Astrocyte of the spinal cord (primary cell): ENCODE results near the gene VN1R2.
A peak's percentile ranks its signal among the peaks of the same experiment; 100 is the strongest.
"Not testable (repeated sequence)": the region's sequence is repeated elsewhere in the genome, so short reads cannot be mapped to it uniquely, and the experiment has no call there.

Source experiments
- DNase-seq: peaks from one replicate; pipeline ENCODE4 v3.0.0; 2011; ENCODE audit warnings: low read depth, low spot score
- H3K4me3 ChIP-seq: 2 replicates; pipeline ENCODE4 v1.5.1; 2011; ENCODE audit warnings: low read depth, mild to moderate bottlenecking, low read length, moderate library complexity
- in situ Hi-C: cut with HindIII; loops from 2 replicates; pipeline ENCODE4 v1.10.0; 2017; ENCODE audit warnings: low sequenced_read_pairs
- TF ChIP-seq, protein P1 (sequence below): IDR thresholded peaks from 2 replicates; pipeline ENCODE4 v1.5.1; 2012; ENCODE audit warnings: low read depth, mild to moderate bottlenecking, low read length, inconsistent platforms

Gene VN1R2

DNA sequence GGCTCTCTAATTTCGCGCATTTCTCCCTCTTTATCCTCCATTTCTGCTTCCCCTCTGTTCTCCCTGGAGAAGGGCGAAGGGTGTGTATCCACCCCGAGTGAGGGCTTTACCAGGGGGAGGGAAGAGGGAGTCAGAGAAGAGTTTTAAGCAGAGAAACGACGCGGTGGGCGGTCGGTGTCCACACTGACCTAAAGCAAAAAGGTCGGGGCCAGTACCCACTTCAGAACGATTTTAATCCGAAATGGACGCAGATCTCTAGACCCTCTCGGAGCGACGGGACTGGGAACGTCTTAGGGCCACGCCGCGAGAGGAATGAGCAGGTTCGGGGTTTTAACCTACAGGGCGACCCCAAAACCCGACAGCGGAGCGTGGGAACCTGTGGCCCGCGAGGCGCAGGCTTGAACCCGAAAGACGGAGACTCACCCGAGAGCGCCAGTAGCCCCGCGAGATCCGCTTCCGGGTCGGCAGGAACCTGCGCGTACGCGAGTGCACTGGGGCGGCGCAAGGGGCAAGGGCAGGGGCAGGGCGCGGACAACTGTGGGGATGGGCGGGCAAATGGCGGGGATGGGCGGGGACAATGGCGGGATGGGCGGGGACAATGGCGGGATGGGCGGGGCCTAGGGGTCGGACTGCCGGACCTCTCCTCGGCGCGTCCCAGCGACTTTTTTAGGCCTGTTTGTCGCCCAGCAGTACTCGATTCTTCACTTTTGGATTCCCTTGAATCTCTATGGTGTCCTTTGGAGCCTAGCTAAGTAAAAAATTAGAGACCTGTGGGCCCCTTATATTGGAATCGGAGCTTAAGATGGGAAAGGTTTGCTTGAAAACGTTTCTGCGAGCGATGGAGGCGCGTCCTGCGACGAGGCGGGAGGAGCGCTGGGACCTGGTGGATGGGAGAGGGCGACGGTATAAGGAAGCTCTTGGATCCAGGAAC, 3.4 kb upstream of the VN1R2 start, which contains the start of gene ZNF677:
Gene ZNF677 (minus strand): TSS at position 463 of the 931 bp plus-strand sequence. CDS start 3,323 bp downstream, outside the sequence.
- TF ChIP-seq, protein P1, sequence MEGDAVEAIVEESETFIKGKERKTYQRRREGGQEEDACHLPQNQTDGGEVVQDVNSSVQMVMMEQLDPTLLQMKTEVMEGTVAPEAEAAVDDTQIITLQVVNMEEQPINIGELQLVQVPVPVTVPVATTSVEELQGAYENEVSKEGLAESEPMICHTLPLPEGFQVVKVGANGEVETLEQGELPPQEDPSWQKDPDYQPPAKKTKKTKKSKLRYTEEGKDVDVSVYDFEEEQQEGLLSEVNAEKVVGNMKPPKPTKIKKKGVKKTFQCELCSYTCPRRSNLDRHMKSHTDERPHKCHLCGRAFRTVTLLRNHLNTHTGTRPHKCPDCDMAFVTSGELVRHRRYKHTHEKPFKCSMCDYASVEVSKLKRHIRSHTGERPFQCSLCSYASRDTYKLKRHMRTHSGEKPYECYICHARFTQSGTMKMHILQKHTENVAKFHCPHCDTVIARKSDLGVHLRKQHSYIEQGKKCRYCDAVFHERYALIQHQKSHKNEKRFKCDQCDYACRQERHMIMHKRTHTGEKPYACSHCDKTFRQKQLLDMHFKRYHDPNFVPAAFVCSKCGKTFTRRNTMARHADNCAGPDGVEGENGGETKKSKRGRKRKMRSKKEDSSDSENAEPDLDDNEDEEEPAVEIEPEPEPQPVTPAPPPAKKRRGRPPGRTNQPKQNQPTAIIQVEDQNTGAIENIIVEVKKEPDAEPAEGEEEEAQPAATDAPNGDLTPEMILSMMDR = no peak
- in situ Hi-C loops = no loop called here
- peak within 1 kb of the TSS; percentile 72 for H3K4me3 ChIP-seq
- peak; percentile 86 for DNase-seq

DNA sequence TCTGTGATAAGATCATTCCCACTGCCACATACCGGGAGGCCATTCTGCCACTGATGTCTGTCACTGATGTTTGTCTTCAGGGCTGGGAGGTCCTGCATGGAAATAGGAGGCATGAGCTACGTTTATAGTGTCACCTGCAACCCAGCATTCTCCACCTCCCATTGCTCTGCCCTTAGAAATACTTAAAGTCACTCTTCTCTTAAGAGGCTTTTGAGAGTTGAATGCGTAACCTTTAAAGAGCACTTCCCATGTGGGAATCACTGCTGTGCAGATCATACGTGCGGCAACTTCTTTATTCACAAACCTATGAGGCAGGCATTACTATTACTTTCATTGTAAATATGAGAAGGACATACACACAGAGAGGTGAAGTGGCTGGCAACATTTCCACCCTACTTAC, 9.5 kb downstream of the VN1R2 start, which contains the start of gene VN1R4:
Gene VN1R4 (minus strand): TSS at position 101 of the 400 bp plus-strand sequence. CDS start 58 bp downstream, at position 43.
- in situ Hi-C loops = not testable (repeated sequence)

DNA sequence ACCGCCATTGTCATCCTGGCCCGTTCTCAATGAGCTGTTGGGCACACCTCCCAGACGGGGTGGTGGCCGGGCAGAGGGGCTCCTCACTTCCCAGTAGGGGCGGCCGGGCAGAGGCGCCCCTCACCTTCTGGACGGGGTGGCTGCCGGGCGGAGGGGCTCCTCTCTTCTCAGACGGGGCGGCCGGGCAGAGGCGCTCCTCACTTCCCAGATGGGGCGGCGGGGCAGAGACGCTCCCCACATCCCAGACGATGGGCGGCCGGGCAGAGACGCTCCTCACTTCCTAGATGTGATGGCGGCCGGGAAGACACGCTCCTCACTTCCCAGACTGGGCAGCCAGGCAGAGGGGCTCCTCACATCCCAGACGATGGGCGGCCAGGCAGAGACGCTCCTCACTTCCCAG, 11.8 kb downstream of the VN1R2 start:
- H3K4me3 ChIP-seq, in situ Hi-C loops, DNase-seq: not testable (repeated sequence)

More for the DNA sequence above, 9.5 kb downstream of the VN1R2 start, which contains the start of gene VN1R4:
- not testable (repeated sequence) for DNase-seq, H3K4me3 ChIP-seq

DNA sequence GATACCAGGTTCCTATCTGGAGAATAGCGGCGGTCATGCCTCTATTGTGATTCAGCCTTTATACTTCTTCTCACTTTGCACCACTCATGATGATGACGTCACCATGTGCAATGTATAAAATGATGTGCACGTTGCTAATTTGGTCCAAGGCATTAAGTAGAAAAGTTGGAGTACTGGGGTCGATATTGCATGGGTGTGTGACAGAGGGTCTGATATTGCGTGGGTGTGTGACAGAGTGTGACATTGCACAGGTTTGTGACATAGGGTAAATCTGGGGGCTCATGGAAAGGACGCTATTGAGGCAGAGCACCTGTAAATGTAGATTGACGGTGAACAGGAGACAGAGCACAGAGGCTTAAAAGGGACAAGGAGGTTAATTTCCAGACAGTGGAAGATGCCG, 14.0 kb downstream of the VN1R2 start:
- in situ Hi-C loops = no loop called here
- TF ChIP-seq, protein P1 = no peak
- no peak for DNase-seq
- H3K4me3 ChIP-seq = no peak overlapping the region

DNA sequence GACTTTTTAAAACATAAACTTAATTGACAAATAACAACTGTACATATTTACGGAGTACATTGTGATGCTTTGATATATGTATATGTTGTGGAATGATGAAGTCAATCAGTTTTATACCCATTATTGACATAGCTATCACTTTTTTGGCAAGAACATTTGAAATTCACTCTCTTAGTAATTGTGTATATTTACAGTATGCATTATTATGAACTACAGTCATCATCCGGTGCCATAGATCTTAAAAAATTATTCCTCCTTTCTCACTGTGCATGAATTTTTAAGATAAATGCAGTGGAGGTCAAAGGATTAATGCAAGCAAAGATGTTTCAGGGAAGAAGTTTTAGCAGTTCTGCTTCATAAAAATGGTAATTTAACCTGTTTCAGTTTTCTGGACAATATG, 17.4 kb downstream of the VN1R2 start:
- in situ Hi-C loops = no loop called here
- TF ChIP-seq, protein P1 = no peak
- no peak overlapping the region for H3K4me3 ChIP-seq
- no peak for DNase-seq

DNA sequence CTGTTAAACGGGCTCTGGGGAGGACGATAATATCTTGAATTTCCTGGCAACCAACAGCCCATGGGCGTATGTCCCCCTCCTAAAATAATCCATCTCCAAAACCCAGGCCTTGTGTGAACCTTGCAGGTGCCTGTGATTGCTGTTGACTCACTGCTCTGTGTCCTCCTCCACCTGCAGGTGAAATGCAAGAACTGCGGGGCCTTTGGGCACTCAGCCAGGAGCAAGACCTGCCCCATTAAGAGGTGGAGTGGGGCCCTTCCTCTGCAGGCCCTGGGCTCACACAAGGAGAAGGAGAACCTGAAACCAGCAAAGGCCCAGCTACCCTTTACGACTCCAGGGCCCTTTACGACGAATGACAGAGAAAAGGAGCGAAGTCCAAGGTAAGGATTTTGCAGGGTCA, 23.9 kb downstream of the VN1R2 start:
- in situ Hi-C loops, DNase-seq: not testable (repeated sequence)

DNA sequence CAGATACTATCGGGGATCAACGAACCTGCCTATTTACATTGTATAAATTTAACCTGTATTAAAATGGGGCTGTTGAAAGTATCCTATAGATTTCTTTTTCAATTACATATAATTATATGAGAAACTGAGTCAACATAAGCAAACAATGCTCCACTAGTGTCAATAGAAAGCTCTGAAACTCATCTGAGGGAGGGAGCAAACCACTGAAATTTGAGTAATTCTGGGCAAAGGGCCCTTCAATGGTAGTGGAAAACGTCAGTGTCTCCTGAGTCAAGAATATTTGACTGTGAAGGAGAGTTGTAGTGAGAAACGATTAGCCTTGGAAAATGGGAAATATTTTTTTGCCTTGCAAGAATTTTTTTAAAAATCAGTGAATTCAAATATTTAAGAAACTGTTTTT, 27.0 kb downstream of the VN1R2 start:
- in situ Hi-C loops = no loop called here
- TF ChIP-seq, protein P1 = no peak
- DNase-seq = no peak

More for the DNA sequence above, 23.9 kb downstream of the VN1R2 start:
- not testable (repeated sequence) for H3K4me3 ChIP-seq

DNA sequence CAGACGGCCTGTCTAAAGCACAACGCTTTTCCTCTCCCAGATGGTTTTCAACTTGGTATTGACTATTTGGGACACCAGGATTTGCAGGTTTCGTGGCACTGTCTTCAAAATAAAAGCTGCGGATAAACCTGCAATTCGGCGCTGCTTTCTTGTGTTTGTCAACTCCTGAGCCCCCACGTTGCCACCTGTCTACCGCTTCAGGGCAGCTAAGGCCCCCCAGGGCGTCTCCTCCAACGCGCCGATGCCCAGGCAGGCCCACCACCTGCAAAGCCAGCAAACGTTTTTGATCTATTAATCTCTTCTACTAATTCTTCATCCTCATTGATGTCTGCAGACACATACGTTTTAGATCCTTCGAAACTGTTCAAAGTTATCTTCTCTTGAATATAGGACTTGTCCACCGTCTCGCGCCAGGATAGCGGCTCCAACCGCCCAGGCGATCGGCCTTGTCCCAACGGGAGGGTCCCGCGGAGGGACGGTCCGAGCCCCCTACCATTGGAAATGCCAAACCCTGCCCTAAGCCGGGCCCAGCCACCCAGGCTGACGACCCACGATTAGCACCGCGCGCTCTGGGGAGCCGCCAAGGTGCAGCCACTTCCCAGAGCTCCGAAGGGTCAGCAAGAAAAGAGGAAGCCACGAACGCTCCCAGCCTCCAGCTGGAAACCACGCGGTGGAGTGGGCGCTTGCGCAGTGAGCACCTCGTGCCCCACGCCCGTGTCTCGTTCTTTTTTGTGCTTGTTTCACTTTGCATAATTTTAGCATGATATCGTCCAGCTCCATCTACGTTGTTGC, 32.9 kb downstream of the VN1R2 start:
- in situ Hi-C loops = no loop called here
- no peak overlapping the region for H3K4me3 ChIP-seq
- no peak for DNase-seq
- TF ChIP-seq, protein P1 = no peak

More for the DNA sequence above, 27.0 kb downstream of the VN1R2 start:
- H3K4me3 ChIP-seq = no peak overlapping the region
